NCI-H187 (cell line): ENCODE data around the gene ALPI.

Experiments used
- DNase-seq, 2 experiments: peaks; one replicate each; lab custom pipeline; 2025; lab: John Stamatoyannopoulos, UW

The ALPI gene

DNA sequence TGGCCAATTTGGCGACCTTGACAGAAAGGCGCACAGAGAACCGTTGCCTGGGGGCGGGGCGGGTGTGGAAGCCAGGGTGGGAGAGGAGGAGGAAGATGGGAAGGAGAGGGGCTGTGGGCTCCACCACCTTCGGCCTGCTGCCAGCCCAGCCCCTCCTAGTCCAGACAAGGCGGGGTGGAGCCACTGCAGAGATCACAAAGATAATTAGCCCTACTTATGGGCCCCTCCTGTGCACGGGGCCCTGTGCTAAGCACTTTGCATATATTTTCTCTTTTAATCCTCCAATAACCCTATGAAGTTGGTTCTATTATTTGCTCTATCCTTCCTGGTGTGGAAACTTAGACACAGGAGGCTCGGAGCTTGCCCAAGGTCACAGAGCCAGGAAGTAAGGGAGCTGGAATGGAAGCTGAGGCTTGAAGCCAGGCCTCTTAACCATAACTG is 45.4 kb downstream of the ALPI start:
- DNase-seq = no peak

DNA sequence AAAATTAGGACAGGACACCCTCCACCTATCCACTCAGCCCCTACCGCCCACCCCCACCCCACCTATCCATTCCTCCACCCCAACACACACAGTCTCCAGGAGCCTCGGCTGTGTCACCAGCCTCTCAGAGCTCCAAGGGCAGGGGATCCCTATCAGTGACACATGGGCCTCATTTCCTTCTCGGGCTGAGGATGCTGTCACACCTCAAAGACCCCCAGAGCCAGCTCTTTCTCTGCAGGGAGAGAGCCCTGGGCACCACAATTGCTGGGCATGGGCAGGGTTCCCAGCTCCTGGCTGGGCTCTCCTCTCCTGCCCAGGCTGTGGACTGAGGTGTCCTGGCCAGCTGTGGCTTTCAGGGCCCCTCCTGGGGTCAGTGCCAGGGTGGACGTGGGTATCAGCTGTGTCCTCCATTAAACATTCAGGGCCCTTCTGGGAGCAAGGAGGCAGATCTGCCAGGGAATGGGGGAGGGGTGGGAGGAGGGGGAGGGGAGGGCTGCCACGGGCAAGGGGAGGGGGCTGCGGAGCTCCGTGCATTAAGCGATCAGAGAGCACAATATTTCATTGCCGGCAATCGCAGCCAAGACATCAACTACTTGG is 45.9 kb downstream of the ALPI start:
- no peak for DNase-seq

DNA sequence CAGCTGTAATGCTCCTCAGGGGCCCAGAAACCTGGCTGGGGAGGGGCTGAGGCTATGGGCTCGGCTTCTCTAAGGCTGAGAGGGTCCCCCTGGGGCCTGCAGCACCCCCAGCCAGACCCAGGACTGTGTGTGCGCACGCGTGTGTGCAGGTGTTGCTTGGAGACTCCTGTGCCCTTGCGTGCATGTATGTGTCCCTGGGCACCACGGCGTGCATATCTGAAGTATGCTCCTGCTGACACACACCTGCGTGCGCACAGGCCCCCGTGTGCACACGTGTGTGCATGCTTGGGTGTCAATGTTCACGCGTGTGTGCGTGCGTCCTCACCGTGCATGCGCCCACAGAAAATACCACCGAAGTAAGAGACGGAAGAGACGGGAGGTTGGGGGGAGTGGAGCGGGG is 46.6 kb downstream of the ALPI start:
- no peak for DNase-seq

DNA sequence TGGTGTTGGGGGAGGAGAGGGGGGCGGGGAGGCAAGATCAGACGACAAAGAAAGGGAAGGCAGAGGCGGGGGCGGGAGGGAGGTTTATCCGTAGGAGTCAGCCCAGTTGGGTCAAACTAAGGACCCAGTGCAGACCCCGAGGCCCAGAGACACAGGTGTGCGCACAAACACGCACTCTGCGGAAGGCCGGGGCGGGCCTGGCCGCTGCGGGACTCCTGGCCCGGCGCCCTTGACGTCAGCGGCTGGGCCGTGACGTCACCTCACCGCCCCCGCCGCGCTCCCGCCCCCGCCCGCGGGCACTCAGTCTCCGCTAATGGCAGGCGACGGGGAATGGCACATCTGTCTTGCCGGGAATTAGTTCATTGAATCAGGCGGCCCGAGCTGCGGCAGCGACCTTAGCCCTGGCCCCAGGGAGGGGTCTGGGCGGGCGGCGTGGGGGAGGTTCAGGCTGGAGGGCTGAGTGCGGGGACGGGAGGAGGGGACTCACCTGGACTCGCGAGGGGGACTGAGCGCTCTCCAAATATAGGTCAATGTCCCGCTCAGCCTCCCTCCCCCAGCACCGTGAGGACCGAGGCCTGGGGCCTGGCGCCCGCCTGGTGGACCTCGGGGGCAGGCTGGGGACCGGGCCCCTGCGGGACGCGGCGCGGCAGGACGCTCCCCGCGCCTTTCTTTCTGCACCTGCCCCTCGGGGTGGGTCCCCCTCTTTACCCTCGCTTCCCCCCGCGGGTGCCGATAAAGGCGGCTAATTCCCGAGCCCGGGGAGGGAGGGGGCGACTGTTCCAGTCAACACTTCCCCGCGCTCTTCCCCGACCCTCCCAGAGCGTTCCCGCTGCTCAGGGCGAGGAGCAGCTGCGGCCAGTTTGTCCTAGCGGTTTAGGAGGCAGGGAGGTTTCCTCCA is 47.2 kb downstream of the ALPI start:
- DNase-seq = no peak

DNA sequence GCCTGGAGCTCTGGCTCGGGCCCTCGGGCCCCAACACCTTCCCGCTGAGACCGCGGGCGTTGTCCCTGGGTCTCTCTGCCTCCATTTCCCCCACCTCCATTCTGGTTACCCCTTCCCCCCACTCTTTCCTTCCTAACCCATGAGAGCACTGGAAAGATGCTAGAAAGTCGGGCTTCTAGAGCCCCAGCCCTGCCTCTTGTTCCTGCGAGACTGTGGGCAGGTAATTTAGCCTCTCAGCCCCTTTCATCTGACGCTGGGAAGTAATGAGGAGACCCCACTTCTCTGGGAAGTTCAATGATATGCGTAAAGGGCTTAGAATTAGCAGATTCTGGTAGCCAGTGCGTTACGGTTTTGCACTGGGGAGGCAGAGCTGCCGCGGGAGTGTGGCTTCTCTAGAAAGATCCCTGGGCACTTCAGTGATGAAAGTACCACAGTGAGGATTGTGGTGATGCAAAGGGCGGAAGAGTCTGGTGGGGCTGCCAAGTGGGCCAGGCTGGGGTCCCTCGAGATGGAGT is 47.9 kb downstream of the ALPI start:
- no peak for DNase-seq

DNA sequence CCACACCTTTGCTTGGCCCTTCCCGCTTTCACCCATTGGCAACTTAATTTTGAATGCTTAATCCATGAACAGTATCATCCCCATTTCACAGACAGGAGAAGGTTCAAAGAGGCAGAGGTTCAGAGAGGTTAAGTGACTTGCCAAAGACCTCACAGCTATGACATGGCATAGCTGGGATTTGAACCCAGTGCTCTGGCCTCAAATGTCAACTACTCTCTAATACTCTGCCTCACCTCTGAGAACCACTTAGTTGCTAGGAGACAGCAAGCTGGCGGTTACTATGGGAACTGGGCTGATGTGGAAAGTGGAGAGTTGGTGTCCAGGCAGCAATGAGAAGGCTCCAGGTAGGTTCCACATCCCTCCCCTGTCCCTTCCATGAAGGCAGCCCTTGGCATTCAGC is 48.5 kb downstream of the ALPI start:
- DNase-seq = no peak

DNA sequence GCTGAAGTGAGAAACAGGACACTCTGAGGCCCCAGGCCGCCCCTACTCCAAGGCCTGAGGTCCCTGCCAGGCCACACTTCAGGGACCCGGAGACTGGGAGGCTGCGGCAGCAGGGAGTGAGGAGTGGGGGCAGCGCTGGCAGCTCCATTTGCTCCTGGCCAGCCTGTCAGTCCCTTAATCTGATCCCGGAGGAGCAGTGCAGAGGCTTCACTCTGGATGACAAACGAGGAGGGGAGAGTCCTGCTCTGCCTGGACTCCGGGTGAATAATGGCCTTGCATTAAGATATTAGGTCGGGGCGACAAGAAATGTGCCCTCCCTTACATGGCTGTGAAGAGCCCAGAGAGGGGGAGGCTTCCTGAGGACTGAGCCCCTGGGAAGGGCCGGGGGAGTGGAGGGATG is 49.9 kb downstream of the ALPI start:
- DNase-seq = no peak

- no peak for DNase-seq
Observed at GRCh38 chr2:232506709-232507108, 50.8 kb downstream of the ALPI start.

DNA sequence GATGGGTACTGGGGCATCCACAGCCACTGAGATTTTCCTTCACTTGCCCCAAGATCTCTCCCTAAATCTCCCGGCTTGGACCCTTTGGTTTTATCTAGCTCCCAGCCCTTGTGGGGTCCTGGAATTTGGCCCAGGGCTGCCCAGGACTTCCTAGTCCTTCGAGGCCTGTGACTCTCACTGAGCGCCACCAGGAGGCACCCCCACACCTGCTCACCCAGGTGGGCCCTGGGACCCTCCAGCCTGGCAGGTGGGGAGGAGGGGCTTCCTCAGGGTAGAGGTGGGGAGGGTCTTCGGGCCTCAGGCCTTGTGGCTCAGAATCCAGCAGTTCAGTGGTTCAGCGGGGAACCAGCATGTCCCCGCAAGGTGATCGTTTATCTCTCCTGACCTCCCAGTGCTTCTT is 52.3 kb downstream of the ALPI start:
- no peak for DNase-seq
